HTR-8/SVneo (cell line): ENCODE results near the gene TRHDE.
A peak's percentile ranks its signal among the peaks of the same experiment; 100 is the strongest.

ENCODE experiments used
- DNase-seq: peaks from one replicate; pipeline ENCODE4 v3.0.0; 2011; ENCODE audit warnings: low spot score, mixed read lengths; ENCODE audit not compliant: insufficient read length
- FAIRE-seq: peaks from 2 replicates; lab custom pipeline; 2011; peaks lifted over from hg19 to GRCh38; lab: Jason Lieb, UNC

TRHDE gene, protein sequence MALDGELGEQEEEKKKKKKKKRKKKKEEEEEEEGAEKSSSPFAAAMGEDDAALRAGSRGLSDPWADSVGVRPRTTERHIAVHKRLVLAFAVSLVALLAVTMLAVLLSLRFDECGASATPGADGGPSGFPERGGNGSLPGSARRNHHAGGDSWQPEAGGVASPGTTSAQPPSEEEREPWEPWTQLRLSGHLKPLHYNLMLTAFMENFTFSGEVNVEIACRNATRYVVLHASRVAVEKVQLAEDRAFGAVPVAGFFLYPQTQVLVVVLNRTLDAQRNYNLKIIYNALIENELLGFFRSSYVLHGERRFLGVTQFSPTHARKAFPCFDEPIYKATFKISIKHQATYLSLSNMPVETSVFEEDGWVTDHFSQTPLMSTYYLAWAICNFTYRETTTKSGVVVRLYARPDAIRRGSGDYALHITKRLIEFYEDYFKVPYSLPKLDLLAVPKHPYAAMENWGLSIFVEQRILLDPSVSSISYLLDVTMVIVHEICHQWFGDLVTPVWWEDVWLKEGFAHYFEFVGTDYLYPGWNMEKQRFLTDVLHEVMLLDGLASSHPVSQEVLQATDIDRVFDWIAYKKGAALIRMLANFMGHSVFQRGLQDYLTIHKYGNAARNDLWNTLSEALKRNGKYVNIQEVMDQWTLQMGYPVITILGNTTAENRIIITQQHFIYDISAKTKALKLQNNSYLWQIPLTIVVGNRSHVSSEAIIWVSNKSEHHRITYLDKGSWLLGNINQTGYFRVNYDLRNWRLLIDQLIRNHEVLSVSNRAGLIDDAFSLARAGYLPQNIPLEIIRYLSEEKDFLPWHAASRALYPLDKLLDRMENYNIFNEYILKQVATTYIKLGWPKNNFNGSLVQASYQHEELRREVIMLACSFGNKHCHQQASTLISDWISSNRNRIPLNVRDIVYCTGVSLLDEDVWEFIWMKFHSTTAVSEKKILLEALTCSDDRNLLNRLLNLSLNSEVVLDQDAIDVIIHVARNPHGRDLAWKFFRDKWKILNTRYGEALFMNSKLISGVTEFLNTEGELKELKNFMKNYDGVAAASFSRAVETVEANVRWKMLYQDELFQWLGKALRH

DNA sequence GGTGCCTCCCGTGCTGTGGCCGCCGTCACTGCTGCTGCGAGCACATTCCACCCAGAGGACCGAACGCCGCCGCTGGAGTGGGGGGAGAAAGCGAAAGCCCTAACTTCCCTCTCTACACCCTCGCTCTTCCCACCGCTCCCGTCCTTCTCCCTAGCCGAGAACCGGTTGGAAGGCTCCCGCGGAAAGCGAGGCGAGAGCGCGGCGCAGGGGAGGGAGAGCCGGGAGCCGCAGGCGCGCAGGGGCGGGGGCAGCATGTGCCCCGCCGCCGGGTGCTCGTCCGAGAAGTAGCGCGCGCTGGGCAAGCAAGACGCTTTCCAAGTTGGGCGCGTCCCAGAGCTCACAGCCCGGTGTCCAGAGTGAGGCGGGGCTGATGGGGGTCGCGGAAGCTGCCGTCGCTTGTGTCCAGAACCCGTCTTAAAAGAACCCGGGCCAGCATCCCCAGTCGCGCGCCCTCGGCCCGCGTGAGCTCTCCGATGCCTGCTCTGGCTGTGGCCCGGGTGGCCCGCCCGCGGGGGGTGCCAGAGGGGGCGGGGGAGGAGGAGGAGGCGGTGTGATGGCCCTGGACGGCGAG, at the start of gene TRHDE:
TSS of gene TRHDE (plus strand) at position 280 of the 571 bp plus-strand sequence. CDS start at position 554, 274 bp downstream.
- FAIRE-seq (peak; percentile 65), DNase-seq (no peak)

DNA sequence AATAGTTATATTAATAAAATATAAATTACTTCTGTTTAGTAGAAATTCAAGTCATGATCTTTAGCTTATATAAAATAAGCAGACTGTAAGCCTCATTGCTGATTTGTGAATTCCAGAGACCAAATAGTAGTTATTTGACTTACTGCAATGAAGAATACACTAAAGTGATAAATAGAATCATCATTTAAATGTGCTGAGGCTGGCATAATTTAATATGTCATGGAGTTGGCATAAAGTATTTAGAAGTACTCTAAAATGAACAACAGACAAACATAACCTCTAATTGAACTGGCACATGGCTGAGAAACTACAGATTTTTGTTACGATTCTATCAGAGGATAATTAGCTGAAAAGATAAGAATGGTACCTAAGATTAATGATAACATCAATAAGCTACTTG, 45.7 kb upstream of the TRHDE start:
- FAIRE-seq, result no peak

DNA sequence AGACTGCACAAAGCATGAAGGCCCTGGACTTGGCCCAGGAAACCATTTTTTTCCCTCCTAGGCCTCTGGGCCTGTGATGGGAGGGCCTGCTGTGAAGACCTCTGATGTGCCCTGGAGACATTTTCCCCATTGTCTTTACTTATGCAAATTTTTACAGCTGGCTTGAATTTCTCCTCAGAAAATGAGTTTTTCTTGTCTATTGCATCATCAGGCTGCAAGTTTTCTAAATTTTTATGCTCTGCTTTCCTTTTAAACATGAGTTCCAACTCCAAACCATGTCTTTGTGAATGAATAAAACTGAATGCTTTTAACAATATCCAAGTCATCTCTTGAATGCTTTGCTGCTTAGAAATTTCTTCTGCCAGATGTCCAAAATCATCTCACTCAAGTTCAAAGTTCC, 43.7 kb upstream of the TRHDE start:
- no peak for FAIRE-seq
- DNase-seq, result no peak

More for the DNA sequence above, 45.7 kb upstream of the TRHDE start:
- DNase-seq, result no peak

DNA sequence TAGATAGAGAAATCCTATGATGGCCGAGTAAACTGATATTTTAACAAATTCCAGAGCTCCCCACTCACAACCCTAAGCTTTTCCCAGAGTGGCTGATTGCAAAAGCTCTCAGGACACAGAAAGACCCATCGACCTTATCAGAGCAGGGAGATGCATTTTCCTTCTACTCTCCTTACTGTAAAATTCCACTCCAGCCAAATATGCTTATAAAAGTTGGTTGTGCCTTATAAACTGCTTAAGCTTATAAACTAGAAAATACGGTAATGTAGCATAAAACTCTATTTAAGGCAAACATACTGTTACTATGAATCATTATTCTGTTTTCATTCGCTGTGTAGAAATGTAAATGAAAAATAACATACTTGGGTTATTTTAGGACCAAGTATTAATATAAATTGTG, 41.6 kb upstream of the TRHDE start:
- FAIRE-seq (no peak), DNase-seq (no peak)

DNA sequence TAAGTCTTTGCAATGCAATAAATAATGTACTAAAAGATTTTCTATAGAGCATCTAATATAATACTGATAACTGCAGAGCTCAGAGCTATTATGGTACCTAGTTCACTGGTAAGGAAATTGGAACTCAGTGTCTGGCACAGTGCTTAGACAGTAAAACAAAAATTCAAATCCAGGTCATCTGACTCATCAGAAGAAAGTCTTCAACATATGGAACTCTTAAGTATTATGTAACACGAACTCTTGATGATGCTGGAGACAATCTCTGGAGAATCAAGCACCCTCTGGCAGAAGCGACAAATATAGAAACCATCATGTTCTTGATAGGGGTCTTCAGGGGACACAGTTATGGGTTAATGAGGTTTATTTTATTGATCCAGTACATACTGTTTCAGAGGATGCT, 37.3 kb upstream of the TRHDE start:
- FAIRE-seq, result no peak
- no peak for DNase-seq

DNA sequence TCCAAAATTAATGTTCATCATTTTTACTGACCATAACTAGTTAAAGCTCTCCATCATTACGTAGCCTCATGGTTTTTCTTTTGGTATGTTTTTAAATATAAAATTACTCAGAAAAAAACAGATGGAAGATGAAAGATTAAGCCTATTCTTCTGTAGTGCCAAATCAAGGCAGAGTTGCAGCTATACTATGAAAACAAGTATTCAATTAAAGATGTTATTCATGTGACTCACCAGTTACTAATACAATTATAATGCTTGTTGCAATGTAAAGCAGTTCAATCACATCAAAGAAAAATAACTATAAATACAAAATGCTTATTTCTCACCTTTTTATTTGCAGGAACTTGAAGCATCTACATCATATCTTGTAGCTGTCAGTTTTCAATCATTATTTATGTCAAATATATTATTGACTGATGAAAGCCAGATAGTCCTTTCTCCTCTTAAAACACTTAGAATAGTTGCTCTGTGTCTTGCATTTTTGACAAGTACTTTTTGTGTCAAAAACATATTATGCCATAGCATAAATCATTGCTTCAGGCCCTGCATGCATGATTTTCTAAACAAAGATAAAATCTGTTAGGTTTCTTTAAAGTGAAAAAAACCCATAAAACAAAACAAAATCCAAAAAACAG, 36.0 kb upstream of the TRHDE start:
- DNase-seq (no peak), FAIRE-seq (no peak)

DNA sequence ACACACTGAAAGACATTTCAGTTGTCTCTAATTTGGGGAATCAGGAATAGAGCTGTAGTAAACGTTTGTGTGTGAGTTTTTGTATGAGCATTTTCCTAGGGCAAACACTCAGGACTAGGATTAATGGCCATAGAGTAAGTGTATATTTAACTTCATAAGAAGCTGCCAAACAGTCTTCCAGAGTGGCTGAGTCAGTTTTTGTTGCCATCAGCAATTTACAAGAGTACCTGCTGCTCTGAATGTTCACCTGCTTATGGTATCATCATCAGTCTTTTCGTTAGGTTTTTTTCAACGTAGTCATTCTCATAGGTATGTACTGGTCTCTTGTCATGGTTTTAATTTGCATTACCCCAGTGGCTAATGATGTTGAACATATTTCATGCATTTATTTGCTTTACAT, 30.6 kb upstream of the TRHDE start:
- FAIRE-seq (no peak), DNase-seq (no peak)

DNA sequence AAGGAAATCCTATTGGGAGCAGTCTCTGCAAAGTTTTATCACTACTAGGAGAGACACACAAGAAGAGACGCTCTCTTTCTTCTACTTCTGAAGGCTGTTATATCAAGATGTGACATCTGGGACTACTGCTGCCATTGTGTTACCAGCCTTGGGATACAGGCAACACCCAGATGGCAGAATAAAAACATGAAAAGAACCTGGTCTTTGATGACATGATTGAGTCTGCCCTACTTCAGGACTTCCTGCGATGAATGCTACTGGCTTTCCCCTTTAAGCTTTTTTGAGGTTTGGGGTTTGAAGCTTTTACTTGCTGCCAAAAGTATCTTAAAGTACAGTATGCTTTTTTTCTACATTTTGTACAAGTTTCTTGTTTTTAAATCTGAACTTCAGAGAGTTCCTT, 29.2 kb upstream of the TRHDE start:
- no peak for FAIRE-seq
- DNase-seq, result no peak

DNA sequence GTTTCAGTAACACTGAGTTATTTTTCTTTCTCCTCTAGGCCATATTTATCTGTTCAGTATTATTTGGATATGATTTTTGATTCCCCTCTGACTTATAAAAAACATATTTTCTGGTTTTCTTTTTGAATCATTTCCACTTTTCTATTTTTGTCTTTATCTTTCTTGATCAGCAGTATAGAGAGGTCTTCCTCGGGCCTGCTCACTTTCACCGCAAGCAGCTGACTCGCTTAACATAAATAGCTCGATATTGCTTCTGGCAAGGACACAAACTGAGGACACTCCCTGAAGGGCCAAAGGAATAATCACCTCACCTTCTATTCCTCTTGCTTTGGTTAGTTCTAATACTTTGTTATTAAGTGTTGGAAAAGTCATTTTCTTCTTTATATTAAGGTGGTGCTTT, 25.8 kb upstream of the TRHDE start:
- DNase-seq (no peak), FAIRE-seq (no peak)

DNA sequence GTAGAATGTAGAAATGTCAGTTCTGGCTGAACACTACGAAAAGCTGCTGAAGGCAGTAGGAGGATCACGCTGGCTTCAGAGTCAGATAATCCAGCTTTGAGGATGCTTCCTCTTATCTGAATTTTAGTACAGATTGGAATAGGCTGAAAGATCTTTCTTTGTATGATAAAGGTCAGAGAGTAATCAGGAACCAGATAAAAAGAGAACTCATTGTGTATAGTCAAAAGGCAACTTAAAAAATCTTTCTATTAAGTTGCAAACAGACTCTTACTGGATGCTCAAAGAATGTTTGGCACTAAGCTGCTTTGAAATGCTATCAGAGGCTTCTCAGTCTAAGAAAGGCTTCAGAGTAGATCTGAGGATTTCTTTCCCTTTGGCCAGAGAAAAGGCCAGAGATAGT, 21.8 kb upstream of the TRHDE start:
- DNase-seq (no peak), FAIRE-seq (no peak)

DNA sequence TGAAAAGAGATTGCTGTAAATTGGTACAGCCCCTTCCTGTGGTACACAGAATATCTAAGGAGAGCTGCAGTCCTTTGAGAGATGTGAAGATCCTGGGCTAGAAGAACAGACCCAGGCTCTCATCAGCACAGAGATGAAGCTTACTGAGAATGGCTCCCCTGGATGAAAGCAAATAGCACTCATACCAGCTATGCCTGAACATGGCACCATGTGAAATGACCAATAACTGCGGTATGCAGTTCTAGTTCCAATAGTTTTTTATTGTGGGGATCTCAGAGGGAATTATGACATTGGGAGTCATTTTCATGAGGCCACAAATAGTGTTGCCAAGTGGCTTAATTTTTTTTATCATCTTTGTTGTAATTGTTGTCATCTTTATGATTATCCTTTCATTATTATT, 15.4 kb upstream of the TRHDE start:
- DNase-seq (no peak), FAIRE-seq (no peak)

DNA sequence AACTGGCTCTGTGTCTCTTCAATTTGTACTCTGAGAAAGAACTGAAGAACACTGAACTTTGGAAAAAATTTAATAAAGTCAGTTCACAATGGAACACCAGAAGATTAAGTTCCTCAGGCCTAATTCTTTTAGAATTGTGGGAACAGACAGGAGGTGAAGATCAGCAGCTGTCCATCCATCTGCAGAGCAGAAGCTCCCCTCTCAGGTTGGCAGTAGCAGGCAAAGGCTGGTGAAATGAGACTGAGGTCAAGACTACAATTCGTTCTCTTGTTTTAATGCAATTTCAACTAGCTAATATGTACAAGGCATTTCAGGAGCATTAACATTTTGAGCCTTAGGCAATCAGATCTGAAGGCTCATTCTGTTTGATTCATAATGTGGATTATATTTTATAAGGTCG, 10.3 kb upstream of the TRHDE start:
- FAIRE-seq, result no peak
- no peak for DNase-seq

DNA sequence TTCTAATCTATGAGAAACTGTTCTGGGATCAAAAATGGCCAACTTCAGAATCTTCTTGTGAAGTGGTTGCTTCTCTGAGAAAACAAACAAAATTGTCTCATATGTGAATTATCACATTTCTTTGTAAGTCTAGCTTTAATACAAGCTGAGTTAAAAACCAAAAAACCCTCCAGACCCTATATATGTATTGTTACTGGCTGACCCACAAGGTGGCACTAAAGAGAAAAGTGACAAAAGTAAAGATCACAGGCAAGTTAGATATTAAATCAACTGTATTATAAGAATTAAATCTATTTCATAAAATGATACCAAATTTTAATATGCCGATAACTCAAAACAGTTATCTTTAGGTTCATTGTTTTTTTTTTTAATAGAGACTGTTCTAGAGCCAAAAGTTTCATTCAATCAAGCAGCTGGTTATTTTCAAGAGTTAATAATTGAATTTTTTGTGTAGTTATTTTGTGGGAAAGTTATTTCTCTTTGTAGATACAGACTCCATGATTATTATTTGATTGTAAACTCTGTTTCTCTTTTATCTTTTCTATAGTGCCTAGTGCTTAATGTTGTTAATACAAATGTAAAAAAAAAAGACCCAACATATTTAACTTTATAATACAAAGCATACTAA, 7.5 kb upstream of the TRHDE start:
- no peak for DNase-seq
- no peak for FAIRE-seq

DNA sequence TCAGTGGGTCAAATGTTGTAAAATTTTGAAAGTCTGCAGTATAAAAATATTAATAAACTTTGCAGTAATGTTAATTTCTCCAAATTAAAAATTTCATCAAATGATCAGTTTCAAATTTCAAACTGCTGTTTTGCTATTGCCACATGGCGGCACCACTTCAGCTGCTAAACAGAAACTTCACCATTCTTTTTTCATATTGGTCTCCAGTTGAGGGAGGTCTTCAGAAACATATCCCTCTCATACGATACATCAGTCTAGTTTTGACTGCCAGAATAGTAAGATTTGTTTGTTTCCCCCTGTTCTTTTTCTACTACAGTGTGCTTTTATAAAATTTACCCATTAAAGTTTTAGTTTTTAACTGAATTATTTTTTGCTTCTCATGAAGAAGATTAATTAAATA, 4.2 kb upstream of the TRHDE start:
- no peak for DNase-seq
- no peak for FAIRE-seq

DNA sequence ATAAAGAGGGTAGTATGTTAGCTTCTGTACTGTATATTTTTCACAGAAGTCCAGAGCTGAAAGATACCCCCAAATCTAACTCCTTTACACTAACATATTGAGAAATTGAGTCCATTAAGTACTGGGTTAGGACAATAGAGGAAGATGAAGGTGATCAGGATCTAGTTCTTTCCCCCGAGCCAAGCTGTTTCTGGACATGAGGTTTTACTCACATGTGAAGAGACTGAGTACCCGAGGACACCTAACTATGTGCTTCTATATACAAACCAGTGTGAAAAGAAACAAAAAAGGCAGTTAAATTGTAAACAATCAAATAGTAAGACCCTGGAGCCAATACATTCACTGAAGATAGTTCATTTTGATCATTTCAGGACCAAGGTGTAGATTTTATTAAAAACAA, 3.8 kb upstream of the TRHDE start:
- no peak for FAIRE-seq

DNA sequence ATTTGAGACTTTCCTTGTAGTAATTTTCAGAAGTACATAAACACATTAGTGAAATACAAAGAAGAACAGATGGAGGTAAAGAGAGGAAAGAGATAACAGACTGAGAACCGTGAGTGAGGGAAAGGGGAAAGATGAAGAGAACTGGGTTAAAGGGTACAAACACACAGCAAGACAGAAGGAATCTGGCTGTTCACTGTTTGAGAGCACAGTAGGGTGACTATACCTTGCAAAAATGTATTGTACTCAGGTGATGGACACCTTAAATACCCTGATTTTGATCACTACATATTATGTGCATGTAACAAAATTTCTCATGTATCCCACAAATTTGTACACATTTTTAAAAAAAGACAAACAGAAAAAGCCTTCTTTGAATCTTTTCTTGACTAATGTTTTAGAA, 2.7 kb upstream of the TRHDE start:
- no peak for DNase-seq
- no peak for FAIRE-seq

More for the DNA sequence above, 3.8 kb upstream of the TRHDE start:
- no peak for DNase-seq

DNA sequence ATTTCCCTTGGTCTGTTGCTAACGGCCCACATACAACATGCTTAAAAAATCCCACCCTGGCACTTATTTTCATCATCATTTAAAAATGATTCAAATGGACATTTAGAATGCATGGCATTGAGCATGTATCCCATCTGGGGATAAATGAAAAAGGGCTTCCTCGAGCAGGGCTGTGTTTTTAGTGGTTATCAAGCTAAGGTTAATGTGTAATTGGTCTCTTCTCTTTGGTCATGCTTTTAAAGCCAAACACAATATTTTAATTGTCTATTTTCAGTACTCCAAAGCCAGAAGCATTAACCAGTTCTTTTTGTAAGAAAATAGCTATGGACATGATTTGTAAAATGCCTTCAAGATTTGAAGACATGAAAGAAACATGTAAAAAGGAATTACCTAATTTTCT, 1.9 kb upstream of the TRHDE start:
- FAIRE-seq (no peak), DNase-seq (no peak)

DNA sequence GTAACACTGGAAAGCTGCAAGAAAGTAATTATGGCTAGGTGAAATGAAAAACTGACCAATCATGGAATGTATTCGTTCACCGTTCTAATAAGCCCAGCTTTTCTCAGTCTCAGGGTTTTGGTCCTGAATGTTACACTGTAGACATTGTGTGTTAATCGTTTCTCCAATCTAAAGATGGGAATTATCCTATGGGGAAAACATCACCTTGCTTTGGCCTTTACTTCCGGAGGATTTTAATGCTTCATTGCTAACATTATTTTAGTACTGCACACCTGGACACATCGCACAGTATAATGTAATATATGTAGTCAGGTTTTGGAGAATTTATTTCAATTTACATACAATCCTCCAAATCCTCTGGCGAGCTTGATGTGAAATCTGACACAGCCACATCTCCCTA, 1.2 kb upstream of the TRHDE start:
- DNase-seq, result no peak
- FAIRE-seq, result no peak

DNA sequence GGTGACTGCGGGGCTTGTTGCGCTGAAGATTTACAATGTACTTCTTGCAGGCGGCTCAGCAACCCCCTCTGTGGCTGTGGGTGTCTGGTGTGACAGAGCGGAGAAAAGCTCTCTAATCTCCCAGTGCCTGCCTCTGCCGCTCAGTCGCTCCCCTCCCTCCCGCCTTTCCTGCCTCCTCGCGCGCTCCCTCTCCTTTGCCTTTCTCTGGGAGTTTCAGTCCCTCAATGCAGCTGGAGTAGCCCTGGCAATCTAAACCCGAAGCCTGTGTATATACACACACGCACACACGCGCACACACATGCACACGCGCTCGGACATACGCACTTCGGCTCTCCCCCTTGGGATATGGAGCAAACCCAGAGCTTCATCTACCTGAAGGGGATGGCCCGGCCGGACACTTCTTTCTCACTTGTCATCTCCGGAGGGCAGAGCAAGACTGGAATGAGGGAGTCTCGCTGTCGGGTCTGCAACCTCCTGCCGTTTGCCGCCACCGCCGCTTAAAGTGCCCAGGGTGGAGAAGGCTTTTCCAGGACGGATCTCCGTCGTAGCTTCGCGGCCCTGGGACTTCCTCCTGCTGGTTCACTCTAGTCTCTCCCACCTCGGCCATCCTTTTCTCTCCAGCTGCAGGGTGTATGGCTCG, 599 bp upstream of the TRHDE start:
- DNase-seq (peak; percentile 24), FAIRE-seq (no peak)
